CD4-positive, alpha-beta T cell treated with Interleukin-6 at 100 ng/mL for 8 hours (primary cell): ENCODE measurements around the gene GOLT1A.

Source experiments
- DNase-seq: peaks from one replicate; pipeline ENCODE4 v3.0.0-alpha.2; 2020; ENCODE audit warnings: mixed read lengths, low spot score

Gene GOLT1A

DNA sequence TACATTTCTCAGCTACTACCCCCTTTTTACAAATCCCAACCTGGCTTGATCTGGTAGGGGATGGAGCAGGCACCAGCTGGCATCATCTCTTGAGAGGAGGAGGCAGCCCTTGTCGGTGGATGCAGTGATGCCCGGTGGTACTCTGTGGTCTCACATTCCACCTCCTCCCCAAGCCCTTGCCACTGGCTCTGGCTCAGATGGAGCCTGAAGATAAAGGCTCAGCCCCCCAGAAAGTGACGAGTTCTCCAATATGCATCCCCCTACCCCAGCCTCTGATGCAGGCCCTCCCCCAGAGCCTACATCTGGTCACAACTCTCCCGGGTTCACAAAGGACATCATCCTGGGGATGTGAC lies 3.8 kb upstream of the GOLT1A start:
- DNase-seq = no peak

DNA sequence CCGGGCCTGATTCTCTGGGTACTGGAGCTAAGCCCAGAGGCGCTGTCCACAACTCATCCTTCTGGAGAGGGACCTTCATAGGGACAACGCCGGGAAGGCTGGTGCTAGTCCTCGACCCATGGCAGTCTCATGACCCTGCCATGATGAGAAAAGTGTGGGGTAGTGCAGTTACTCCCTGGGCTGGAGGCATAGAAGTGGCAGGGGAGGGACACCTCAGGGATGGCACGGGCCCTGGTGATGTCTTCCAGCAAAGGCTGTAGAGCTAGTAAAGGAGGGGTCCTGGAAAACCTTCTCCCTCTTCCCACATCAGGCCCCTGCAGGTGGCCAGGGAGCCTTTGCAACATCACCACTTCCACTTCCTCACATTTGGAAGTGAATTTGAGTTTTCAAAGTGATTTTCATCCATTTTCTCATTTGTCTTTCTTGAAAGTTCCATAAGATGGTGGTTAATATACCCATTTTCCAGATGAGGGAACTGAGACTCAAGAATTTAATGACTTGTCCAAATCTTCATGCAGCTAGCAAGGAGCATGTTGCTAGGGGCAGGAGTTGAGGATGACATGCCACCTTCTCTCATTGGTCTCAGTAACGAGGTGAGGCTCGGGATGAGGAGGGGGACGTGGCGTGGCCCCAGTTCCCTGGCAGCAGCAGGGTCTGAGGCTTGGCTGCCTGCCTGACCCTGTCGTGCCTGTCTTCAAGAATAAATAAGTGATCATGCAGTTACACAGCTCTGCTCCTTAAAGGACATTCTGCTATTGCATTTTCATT lies 3.3 kb upstream of the GOLT1A start:
- no peak for DNase-seq

DNA sequence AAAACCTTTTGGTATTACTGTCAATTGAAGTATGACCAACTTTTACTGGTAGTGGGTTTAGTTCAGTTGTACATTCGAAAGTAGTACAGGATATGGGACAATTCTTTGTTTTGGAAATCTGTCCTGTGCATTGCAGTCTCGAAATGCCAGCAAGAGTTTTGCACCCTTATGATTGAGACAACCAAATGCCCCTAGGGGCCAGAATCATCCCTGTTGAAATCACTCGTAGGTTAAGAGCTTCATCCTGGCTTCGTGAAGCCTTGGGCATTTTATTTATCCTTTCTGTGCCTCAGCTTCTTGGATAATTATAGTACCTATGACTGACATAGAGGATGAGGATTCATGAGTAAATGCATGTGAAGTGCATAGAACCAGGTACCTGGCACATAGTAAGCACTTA lies 2.4 kb upstream of the GOLT1A start:
- DNase-seq = no peak

DNA sequence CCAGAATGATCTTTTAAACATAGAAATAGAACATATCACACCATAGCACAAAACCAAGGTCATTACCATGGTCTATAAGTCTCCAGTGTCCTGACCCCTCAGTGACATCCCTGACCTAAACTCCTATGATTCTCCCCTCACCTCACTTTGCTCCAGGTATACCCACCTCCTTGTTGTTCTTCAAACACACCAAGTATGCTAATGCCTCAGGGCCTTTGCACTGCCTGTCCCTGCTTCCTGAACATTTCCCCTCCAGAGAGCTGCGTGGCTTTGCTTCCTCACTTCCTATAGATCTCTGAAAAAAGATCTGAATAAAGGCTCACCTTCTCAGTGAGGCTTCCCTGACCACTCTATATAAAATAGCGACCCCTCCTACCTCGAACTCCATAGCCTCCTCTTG lies 1.1 kb downstream of the GOLT1A start:
- no peak for DNase-seq

DNA sequence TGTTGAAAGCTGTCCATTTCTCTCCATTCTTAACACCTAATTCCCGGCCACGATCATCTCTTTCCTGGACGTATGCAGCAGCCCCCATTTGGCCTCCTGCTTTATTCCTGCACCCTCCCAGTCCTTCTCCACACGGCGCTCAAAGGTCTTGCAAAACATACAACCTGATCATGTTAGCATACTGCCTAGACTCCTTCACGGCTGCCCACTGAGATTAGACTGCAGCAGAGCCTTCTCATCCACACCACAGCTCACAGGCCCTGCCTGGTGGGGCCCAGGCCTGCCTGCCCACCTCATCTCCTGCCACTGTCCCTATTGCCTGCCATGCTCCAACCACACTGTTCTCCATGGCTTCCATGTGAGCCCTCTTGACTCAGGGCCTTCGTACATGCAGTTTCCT lies 2.7 kb downstream of the GOLT1A start:
- DNase-seq = no peak

DNA sequence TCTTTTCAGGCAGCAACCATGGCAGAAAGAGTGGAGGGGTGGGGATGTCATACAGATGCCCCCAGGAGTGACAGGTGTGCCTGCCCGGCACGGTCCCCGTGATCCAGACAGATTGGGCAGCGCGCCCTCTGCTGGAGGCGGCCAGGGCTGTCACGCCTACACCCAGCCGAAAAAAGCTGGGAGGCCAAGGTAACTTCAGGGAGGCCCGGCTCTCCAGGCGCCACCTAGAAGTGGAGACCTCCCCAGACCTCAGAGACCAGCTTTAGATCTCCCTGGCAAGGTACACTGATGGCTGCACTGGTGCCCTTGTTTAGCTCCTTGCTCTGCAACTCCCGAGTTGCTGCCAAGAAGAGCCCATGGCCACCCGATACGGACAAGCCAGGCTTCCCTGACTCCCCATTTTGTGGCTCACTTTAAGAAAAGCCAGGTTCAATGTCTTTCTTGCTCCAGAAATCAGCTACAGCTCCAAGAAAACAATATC lies 6.6 kb downstream of the GOLT1A start:
- DNase-seq = peak; percentile 57

DNA sequence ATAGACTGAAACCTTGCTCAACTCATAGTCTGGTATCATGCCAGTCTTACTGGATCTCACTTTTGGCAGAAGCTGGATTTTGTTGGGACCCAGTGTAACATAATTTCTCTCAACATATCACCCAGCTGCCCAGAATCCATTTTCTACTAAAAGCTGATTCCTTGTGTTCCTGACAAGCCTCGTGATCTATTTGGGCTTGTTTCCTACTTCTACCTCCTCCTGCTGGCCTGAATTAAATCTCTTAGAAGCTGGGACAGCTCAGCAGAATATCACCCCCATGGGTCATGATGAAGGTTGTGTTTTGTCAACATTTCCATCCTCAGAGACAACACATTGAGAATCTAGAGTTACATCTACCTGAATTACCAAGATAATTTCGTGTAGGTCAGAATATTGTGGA lies 7.7 kb downstream of the GOLT1A start:
- DNase-seq = no peak

DNA sequence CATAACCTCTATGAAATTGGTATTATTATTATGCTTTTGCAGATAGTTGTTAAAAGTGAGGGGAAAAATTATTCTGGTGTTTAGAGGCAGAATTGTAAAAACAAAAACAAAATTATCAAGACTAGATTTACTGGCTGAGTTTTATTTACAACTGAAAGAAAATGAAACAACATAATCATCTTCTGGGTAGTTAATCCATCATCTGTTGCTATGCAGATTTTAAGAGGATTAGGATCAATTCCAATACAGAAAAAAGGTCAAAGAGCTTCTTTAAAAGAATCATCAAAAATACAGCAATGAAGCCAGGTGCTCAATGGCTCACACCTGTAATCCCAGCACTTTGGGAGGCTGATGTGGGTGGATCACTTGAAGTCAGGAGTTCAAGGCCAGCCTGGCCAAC lies 8.3 kb downstream of the GOLT1A start:
- DNase-seq = no peak

DNA sequence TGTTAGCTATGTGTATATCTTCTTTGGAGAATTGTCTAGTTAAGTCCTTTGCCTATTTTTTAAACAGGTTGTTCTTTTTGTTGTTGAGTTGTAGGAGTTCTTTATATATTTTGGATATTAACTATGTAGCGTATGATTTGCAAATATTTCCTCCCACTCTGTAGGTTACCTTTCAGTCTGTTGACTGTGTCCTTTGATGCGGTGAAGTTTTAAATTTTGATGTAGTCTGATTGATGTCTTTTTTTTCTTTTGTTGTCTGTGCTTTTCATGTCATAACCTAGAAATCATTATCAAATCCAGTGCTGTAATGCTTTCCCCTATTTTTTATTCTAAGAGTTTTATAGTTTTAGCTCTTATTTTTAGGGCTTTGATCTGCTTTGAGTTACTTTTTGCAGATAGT lies 8.8 kb downstream of the GOLT1A start:
- no peak for DNase-seq

DNA sequence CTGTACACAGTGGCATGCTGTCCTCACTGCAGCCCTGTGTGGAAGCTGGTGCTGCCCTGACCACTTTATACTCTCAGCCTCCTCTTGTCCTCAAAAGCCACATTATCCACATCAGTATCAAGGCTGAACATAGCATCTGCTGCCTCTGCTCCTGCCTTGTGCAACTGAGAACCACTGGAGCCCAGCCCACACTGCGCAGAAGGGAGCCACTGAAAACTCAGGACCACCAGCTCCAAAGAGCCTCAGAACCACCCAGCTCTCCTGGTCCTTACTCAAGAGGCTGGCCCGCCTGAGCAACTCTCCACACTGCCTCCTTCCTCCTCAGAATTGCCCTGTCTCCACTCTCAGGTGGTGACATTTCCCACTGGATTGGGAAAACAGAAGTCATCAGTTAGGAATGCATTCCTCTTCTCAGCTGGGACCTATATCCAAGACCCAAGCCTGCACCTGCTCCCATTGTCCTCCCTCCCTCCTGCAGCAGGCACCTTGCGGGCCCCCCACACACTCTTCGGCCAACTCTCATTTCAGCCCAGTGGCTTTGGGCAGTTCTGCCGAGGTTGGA lies 10.5 kb downstream of the GOLT1A start:
- DNase-seq = no peak

DNA sequence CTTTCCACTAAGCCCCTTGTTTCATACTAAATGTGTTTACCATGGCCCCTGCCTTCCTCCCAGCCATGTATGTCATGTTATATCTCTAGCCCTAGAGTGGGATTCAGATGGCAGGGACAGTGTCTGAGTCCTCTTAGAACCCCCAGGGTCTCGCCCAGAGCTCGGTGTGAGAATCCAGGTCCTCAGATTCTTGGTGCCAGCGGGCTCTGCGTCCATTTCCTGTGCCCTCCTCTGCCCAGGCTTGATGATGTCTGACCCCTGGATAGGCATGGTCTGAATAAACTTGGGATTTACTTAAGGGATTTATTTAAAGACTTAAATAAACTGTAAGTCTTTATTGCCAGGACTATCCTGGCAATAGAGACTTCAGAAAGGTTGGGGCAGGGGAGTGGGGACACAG lies 11.3 kb downstream of the GOLT1A start:
- DNase-seq = no peak

DNA sequence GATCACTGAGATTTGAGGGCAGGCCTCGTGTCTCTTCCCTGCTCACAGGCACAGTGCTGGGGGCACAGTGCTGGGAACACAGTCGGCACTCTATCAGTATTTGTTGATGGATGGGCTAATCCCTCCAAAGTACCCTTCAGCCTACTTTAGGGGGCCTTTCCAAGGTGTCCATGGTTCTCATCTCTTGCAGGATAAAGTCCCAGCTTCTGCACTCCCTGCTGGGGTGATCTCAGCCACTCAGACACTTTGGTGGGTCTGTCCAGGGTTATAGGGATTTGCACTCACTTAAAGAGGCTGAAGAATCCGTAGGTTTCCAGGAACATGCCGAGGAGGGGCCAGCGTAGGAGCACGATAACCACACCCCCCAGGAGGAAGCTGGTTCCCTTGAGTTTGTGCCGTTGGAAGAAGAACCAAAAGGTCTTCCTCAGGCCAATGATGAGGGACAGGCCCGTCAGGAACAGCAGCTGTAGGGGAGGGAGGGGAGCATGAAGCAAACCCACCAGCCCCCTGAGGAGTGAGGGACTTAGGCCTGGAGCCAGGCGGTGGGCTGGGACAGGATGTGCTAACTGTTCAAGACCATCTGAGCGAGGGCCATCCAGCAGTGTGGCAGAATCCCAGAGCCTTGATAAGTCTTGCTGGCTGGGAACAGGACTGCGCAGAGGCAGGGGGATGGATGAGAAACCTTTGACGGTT lies 12.3 kb downstream of the GOLT1A start:
- DNase-seq = no peak

DNA sequence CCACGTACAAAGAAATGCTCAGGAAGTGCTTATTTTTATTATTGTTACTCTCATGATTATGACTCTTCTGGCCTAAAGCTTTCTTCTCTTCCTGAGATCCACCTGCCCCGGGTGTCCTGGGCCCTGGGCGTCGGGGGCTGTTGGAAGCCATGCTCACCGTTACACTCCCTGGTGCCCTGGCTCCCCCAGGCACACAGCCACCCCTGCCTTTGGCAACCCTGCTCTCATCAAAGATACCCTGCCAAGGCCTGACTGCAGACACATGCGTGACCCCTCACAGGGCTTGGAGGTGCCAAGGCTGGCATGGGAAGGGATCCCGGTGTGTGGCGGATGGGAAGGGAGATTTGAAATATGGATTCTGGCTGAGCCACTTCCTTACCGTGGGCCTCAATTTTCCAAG lies 14.2 kb downstream of the GOLT1A start:
- no peak for DNase-seq

DNA sequence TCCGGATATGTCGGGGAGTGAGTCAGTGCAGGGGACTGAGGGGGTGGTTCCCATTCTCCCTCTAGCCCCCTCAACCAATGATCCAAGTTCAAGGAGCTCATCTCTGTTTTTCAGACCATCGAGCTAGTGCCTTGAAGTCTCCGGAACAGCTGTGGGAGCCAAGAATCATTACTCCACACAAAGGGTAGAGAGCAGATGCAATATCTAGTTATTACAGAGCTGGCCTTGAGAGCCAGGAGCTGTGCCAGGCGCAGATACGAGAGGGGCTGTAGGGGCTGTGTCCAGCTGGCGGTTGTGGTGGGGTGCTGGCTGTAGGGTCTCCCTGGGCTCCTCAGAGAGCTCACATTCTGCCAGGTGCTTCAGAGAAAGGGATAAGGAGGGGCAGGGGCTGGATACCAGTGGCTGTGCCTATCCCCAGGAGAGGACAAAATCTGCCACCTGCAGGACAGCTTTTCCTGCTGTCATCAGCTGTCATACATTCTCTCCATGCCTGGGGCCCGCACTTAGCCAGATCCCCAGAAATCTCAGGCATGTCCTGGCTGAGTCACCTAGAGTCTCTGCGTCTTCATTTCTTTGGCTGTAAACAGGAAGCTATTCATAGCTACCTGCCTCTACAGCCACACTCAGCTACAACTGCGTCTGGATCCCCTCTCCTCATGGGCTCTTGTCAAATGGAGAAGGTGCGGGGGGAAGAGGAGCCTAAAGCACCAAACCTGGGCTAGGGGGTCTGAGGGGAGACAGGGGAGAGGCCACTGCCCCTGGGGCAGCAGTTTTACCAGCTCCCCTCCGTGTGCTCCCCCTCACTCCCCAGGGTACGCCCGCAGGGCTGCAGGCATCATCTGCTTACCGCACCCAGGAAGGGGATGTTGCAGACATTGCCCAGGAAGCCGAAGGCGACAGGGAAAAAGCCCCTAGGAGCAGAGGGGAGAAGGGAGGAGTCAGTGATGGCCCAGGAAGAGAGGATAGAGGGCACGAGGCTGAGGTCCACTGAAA lies 15.1 kb downstream of the GOLT1A start:
- no peak for DNase-seq

DNA sequence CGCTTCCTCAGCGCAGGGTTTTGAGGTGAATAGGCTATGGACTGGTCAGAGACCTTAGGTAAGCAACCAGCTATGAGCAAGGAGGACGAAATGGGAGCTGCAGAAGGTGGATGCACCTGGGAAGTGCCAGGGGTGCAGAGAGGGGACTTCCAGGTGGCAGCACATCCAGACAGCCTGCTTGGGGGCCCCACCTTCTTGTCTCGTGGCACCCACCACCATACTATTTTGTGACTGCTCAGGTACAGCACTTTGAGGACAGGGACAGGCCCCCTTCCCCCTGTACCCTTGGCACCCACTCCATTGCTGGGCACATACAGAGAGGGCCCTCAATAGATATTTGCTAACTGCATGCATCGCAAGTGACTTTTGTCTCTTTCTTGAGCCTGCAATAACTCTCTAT lies 16.7 kb downstream of the GOLT1A start:
- DNase-seq = no peak

DNA sequence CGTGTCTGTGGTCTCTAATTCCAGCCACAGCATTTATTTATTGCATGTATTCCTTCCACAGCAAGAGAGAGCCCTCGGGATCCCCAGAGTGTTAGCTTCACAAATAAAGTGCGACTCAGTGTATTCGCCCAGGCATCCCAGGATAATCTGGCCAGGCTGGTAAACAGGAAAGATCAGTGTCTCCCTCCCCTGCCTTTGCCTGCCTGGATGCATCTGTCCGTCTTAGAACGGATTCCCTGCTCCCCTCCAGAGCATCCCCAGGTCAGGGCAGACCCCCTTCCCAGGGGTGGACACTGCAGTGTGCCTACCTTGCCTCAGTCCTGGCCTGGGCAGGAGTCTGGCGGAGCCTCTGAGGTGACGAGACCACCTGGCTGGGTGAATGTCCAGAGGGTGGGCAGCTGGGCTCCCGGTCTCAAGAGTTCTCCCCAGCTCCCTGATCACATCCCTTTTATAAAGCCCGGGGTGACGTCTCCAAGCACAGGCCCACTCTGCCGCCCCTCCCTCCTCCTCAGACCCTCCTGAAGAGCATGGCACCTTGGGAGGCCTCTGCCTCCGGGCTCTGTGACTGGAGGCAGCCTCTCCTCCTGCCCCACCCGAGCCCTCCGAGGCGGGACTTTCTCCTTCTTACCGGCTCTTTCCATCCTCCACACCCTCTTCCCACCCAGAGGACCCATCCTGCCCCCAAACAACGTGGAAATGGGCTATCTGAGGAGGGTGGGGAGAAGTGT lies 17.6 kb downstream of the GOLT1A start, which contains the start of gene KISS1:
Gene KISS1, minus strand, starts transcription at position 424 of the 728 bp plus-strand sequence. CDS start 3,615 bp downstream, outside the sequence.
- no peak for DNase-seq

DNA sequence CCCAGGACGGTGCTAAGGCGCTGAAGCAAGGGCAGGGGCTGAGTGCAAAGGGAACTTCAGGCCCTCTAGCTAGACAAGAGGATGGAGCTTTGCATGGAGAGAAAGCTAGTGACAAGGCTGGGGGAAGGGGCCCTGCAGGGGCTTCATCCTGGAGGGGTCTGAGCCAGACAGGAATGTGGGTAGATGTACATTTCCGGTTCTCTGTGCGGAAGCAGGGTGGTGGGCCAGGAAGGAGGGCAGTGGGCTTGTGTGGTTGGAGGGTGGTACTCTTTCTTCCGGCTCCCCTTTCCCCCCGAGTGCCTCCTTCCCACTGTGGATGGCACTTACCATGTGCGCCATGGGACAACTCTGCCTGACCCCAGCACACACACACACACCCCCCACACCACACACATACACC lies 19.0 kb downstream of the GOLT1A start:
- DNase-seq = no peak

DNA sequence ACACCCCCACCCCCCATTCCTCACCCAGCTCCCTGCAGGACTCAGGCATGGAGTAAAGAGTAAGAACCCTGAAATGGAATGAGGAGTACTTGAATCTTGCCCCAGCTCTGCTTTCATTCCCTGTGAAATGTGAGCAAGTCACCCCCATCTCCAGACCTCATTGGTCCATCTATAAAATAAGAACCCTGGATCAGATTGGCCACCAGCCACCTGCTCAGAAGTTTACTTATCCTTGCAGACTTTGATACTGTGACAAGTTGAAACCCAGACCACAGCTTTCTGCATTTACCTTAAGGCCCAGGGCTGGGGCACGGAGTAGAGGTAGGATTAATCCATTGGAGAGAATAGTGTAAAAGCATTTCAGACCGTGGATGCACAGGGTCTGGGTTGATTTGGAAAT lies 19.7 kb downstream of the GOLT1A start:
- DNase-seq = no peak

DNA sequence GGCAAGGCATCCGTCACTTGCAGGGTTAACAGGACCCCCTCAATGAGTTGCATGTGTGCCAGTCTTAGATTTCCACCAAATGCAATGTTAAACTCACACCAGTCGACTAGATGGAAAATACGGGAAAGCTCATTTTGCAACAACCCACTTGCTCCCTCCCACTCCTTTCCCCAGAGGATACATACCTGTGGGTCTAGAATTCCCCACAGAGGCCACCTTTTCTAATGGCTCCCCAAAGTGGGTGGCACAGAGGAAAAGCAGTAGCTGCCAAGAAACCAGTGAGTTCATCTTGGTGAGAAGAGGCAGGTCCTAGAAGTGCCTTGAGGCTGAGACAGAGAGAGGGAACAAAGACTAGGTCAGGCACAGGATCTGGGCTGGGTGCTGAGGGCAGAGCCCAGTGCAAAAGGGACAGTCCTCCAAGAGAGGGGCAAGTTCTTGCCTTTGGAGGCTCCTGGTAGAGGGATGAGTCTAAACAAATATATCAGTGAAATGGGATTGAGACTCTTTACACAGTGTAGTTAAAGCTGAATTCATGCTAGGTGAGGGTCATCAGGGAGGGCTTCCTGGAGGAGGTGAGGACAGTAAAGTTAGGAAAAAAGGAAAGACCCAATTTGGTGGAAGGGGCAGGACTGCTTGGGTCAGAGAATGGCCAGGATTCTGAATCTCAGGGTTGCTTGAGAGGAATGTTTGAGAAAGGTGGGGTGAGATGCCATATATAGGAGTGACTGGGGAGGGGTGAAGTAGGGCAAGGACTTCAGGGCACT lies 21.0 kb downstream of the GOLT1A start:
- DNase-seq = no peak

DNA sequence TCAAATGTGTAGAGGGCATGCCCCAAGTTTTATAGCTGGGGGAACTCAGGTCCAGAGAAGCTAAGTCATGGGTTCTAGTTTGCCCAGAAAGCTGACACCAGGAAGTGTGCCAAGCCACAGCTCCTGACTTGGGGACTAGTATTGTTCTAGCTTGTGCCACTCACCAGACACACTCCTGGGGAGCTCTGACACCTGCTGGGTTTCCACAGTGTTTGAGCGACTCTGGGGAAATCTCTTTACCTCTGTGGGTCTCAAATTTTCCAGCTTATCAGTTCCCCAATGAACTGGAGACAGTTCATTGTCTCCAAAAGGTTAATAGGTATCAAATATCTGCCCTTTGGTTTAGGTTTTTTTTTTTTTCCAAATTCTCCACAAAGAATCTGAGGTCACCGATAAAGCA lies 21.7 kb downstream of the GOLT1A start:
- DNase-seq = no peak

DNA sequence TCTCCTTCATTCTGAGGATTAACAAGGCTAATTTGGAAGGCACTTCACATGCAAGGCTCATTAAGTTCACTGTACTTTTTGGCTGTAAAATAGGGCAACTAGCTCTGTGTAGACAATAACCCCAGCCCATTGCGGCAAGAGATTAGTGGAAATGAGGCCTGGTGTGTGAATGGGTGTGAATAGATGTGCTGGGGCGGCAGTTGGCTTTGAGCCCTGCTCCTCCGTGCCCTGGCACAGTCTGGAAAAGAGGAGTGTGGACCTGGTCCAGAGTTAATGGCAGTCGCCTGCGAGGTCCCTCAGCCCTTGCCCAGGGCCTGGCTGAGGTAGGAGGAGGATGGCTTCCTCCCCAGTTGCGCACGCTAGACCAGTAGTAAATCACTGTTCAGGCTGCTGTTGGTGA lies 22.3 kb downstream of the GOLT1A start:
- DNase-seq = no peak
